ENCODE measurements around the gene PECR. TPM values are rescaled to one million over a fixed set of nuclear protein-coding genes. Genes with fewer than 3 reads are reported as not detected.

Gene PECR
- 13.1 TPM for polyA plus RNA-seq (2013, experiment 1 of 4)
- polyA plus RNA-seq (2013, experiment 2 of 4): 10.1 TPM
- 8.9 TPM for polyA plus RNA-seq (2013, experiment 3 of 4)
- 12.6 TPM for polyA plus RNA-seq (2013, experiment 4 of 4)

- Histone ChIP-seq H3K27me3 (ENCODE audit: control insufficient read depth, insufficient read depth, low read length, poor library complexity, severe bottlenecking) (no peaks in the 10 kb centered on the region), H3K9me3 (ENCODE audit: control insufficient read depth, low read length) (no peaks in the 10 kb centered on the region), H3K27ac (ENCODE audit: insufficient read depth, low read depth, low read length, poor library complexity, severe bottlenecking) (peak within 1 kb of the TSS; percentile 91), H3K4me1 (ENCODE audit: control insufficient read depth, insufficient read depth, low read length) (peaks cover 32% of the 10 kb centered on the region), H3K4me3 (ENCODE audit: insufficient read depth, low read depth, low read length) (peak within 1 kb of the TSS; percentile 60), H3K36me3 (ENCODE audit: control insufficient read depth, insufficient read depth, low read length) (no peaks in the 10 kb centered on the region)
- 1% methylated on average over 44 of the region's 44 CpGs for WGBS, 2 experiments
These were observed at the start of gene PECR, which contains the start of gene TMEM169 for GRCh38 chr2:216081487-216082116. PECR (minus strand) TSS chr2:216081809; CDS start chr2:216081741, 68 bp downstream. TMEM169 (plus strand) TSS chr2:216081919; CDS start chr2:216095964, 14,045 bp downstream.

GRCh38 chr2:216130346-216130971 lies 48.9 kb upstream of the PECR start:
- H3K4me3 ChIP-seq (ENCODE audit: insufficient read depth, low read depth, low read length): no peak overlapping the region

GRCh38 chr2:216126943-216127342 lies 45.3 kb upstream of the PECR start:
- 98 to 99% methylated on average over 4 to 5 of the region's 5 CpGs for WGBS, 2 experiments
- H3K27me3 ChIP-seq (ENCODE audit: control insufficient read depth, insufficient read depth, low read length, poor library complexity, severe bottlenecking): no peaks in the 10 kb centered on the region
- H3K4me3 ChIP-seq (ENCODE audit: insufficient read depth, low read depth, low read length): no peak overlapping the region
- no peak overlapping the region for H3K27ac ChIP-seq (ENCODE audit: insufficient read depth, low read depth, low read length, poor library complexity, severe bottlenecking)
- H3K36me3 ChIP-seq (ENCODE audit: control insufficient read depth, insufficient read depth, low read length): peaks cover 55% of the 10 kb centered on the region
- H3K4me1 ChIP-seq (ENCODE audit: control insufficient read depth, insufficient read depth, low read length): no peaks in the 10 kb centered on the region
- H3K9me3 ChIP-seq (ENCODE audit: control insufficient read depth, low read length): no peaks in the 10 kb centered on the region

More at GRCh38 chr2:216130346-216130971, 48.9 kb upstream of the PECR start:
- H3K27me3 ChIP-seq (ENCODE audit: control insufficient read depth, insufficient read depth, low read length, poor library complexity, severe bottlenecking): no peaks in the 10 kb centered on the region
- H3K9me3 ChIP-seq (ENCODE audit: control insufficient read depth, low read length): no peaks in the 10 kb centered on the region
- H3K36me3 ChIP-seq (ENCODE audit: control insufficient read depth, insufficient read depth, low read length): peaks cover 68% of the 10 kb centered on the region
- H3K4me1 ChIP-seq (ENCODE audit: control insufficient read depth, insufficient read depth, low read length): no peaks in the 10 kb centered on the region
- 97 to 98% methylated on average over 5 to 6 of the region's 6 CpGs for WGBS, 2 experiments
- no peak overlapping the region for H3K27ac ChIP-seq (ENCODE audit: insufficient read depth, low read depth, low read length, poor library complexity, severe bottlenecking)

- Histone ChIP-seq H3K36me3 (ENCODE audit: control insufficient read depth, insufficient read depth, low read length) (peaks cover 76% of the 10 kb centered on the region), H3K9me3 (ENCODE audit: control insufficient read depth, low read length) (no peaks in the 10 kb centered on the region), H3K4me3 (ENCODE audit: insufficient read depth, low read depth, low read length) (no peak overlapping the region), H3K27me3 (ENCODE audit: control insufficient read depth, insufficient read depth, low read length, poor library complexity, severe bottlenecking) (no peaks in the 10 kb centered on the region), H3K4me1 (ENCODE audit: control insufficient read depth, insufficient read depth, low read length) (peaks cover 19% of the 10 kb centered on the region), H3K27ac (ENCODE audit: insufficient read depth, low read depth, low read length, poor library complexity, severe bottlenecking) (no peak overlapping the region)
- 95 to 97% methylated on average over 2 to 3 of the region's 3 CpGs for WGBS, 2 experiments
These were observed 39.6 kb upstream of the PECR start for GRCh38 chr2:216121255-216121654.

- Histone ChIP-seq H3K9me3 (ENCODE audit: control insufficient read depth, low read length) (no peaks in the 10 kb centered on the region), H3K4me1 (ENCODE audit: control insufficient read depth, insufficient read depth, low read length) (peaks cover 27% of the 10 kb centered on the region), H3K27me3 (ENCODE audit: control insufficient read depth, insufficient read depth, low read length, poor library complexity, severe bottlenecking) (no peaks in the 10 kb centered on the region), H3K27ac (ENCODE audit: insufficient read depth, low read depth, low read length, poor library complexity, severe bottlenecking) (no peak overlapping the region), H3K36me3 (ENCODE audit: control insufficient read depth, insufficient read depth, low read length) (peaks cover 66% of the 10 kb centered on the region), H3K4me3 (ENCODE audit: insufficient read depth, low read depth, low read length) (no peak overlapping the region)
- WGBS, 2 experiments: 88 to 94% methylated on average over 2 to 3 of the region's 3 CpGs
These were observed 38.4 kb upstream of the PECR start for GRCh38 chr2:216119986-216120385.

- H3K36me3 ChIP-seq (ENCODE audit: control insufficient read depth, insufficient read depth, low read length): peaks cover 66% of the 10 kb centered on the region
- peaks cover 27% of the 10 kb centered on the region for H3K4me1 ChIP-seq (ENCODE audit: control insufficient read depth, insufficient read depth, low read length)
- 67% methylated on average over 2 of the region's 2 CpGs for WGBS, 2 experiments
- H3K9me3 ChIP-seq (ENCODE audit: control insufficient read depth, low read length): no peaks in the 10 kb centered on the region
- no peak overlapping the region for H3K4me3 ChIP-seq (ENCODE audit: insufficient read depth, low read depth, low read length)
- H3K27me3 ChIP-seq (ENCODE audit: control insufficient read depth, insufficient read depth, low read length, poor library complexity, severe bottlenecking): no peaks in the 10 kb centered on the region
- no peak overlapping the region for H3K27ac ChIP-seq (ENCODE audit: insufficient read depth, low read depth, low read length, poor library complexity, severe bottlenecking)
These were observed 37.5 kb upstream of the PECR start for GRCh38 chr2:216119146-216119545.

GRCh38 chr2:216118474-216118873 lies 36.9 kb upstream of the PECR start:
- H3K27ac ChIP-seq (ENCODE audit: insufficient read depth, low read depth, low read length, poor library complexity, severe bottlenecking): no peak overlapping the region

GRCh38 chr2:216117561-216118340 lies 36.1 kb upstream of the PECR start:
- H3K27me3 ChIP-seq (ENCODE audit: control insufficient read depth, insufficient read depth, low read length, poor library complexity, severe bottlenecking): no peaks in the 10 kb centered on the region
- WGBS, 2 experiments: 97% methylated on average over 3 to 4 of the region's 4 CpGs
- no peaks in the 10 kb centered on the region for H3K9me3 ChIP-seq (ENCODE audit: control insufficient read depth, low read length)
- no peak overlapping the region for H3K4me3 ChIP-seq (ENCODE audit: insufficient read depth, low read depth, low read length)
- H3K27ac ChIP-seq (ENCODE audit: insufficient read depth, low read depth, low read length, poor library complexity, severe bottlenecking): peak overlapping the region; percentile 21
- H3K4me1 ChIP-seq (ENCODE audit: control insufficient read depth, insufficient read depth, low read length): peaks cover 33% of the 10 kb centered on the region
- H3K36me3 ChIP-seq (ENCODE audit: control insufficient read depth, insufficient read depth, low read length): peaks cover 64% of the 10 kb centered on the region

More at GRCh38 chr2:216118474-216118873, 36.9 kb upstream of the PECR start:
- H3K4me1 ChIP-seq (ENCODE audit: control insufficient read depth, insufficient read depth, low read length): peaks cover 27% of the 10 kb centered on the region
- WGBS, 2 experiments: no CpG with 5 or more reads among the region's 1 CpG
- H3K4me3 ChIP-seq (ENCODE audit: insufficient read depth, low read depth, low read length): no peak overlapping the region
- peaks cover 65% of the 10 kb centered on the region for H3K36me3 ChIP-seq (ENCODE audit: control insufficient read depth, insufficient read depth, low read length)
- H3K27me3 ChIP-seq (ENCODE audit: control insufficient read depth, insufficient read depth, low read length, poor library complexity, severe bottlenecking): no peaks in the 10 kb centered on the region
- no peaks in the 10 kb centered on the region for H3K9me3 ChIP-seq (ENCODE audit: control insufficient read depth, low read length)

GRCh38 chr2:216116418-216116817 lies 34.8 kb upstream of the PECR start:
- Histone ChIP-seq H3K27ac (ENCODE audit: insufficient read depth, low read depth, low read length, poor library complexity, severe bottlenecking) (no peak overlapping the region), H3K36me3 (ENCODE audit: control insufficient read depth, insufficient read depth, low read length) (peaks cover 64% of the 10 kb centered on the region)

More at GRCh38 chr2:216116418-216116817, 34.8 kb upstream of the PECR start:
- Histone ChIP-seq H3K4me3 (ENCODE audit: insufficient read depth, low read depth, low read length) (no peak overlapping the region), H3K4me1 (ENCODE audit: control insufficient read depth, insufficient read depth, low read length) (peaks cover 39% of the 10 kb centered on the region), H3K9me3 (ENCODE audit: control insufficient read depth, low read length) (no peaks in the 10 kb centered on the region), H3K27me3 (ENCODE audit: control insufficient read depth, insufficient read depth, low read length, poor library complexity, severe bottlenecking) (no peaks in the 10 kb centered on the region)
- 96 to 100% methylated on average over 1 of the region's 1 CpG for WGBS, 2 experiments
